Right lobe of liver (tissue), 6 donors: ENCODE results near the gene LARP6. TPM values are rescaled to one million over a fixed set of nuclear protein-coding genes. Genes with fewer than 3 reads are reported as not detected.
"Not testable (repeated sequence)": the region's sequence is repeated elsewhere in the genome, so short reads cannot be mapped to it uniquely, and the experiment has no call there.

Source experiments
- ATAC-seq, 4 donors: fragments of 200-7000 bp; cut with Tn5 transposase; one replicate each; pipeline ENCODE4 v1.9.1; 2020; ENCODE audit warnings: mild to moderate bottlenecking in 4 of 4, moderate library complexity in 4 of 4
- DNase-seq, 3 donors: peaks; one replicate each; pipeline ENCODE4 v3.0.0-alpha.2; 2020
- H3K27ac ChIP-seq, 3 donors: fragments of 200-600 bp; one replicate each; pipeline ENCODE4 v1.8.0; 2022
- H3K27me3 ChIP-seq, 2 donors: fragments of 200-600 bp; one replicate each; pipeline ENCODE4 v1.8.0; 2022
- H3K36me3 ChIP-seq, 4 donors: fragments of 200-600 bp; sonication (generic) in 1 of 4; one replicate each; pipeline versions ENCODE4 v1.5.1 to v1.8.0; 2017 to 2022; ENCODE audit warnings: control low read depth in 1 of 4
- H3K4me1 ChIP-seq, 4 donors: fragments of 200-600 bp; sonication (generic) in 1 of 4; one replicate each; pipeline versions ENCODE4 v1.5.1 to v1.8.0; 2017 to 2022; ENCODE audit warnings: control low read depth in 1 of 4
- H3K4me3 ChIP-seq, 3 donors: fragments of 200-600 bp; one replicate each; pipeline ENCODE4 v1.8.0; 2022
- H3K9me3 ChIP-seq, 4 donors: fragments of 200-600 bp; sonication (generic) in 1 of 4; one replicate each; pipeline versions ENCODE4 v1.5.1 to v1.8.0; 2017 to 2022; ENCODE audit warnings: control low read depth in 1 of 4
- CTCF ChIP-seq, 4 donors: fragments of 200-600 bp in 3 of 4; fragments of 450-650 bp in 1 of 4; IDR thresholded peaks; one replicate each; pipeline versions ENCODE4 v1.5.1 to v1.8.0; 2016 to 2022; ENCODE audit warnings: antibody characterized with exemption in 4 of 4, mild to moderate bottlenecking in 2 of 4
- POLR2A ChIP-seq: fragments of 450-650 bp; IDR thresholded peaks from one replicate; pipeline ENCODE4 v1.6.1; 2017; ENCODE audit warnings: antibody characterized with exemption, mild to moderate bottlenecking
- WGBS: methylation state at CpG from one replicate; pipeline ENCODE4 v1.1.6; 2018; ENCODE audit warnings: low coverage, low lambda C conversion rate; ENCODE audit not compliant: insufficient coverage; ENCODE audit errors: missing lambda C conversion rate; 5-methylcytosine and 5-hydroxymethylcytosine counted together
- intact Hi-C, 2 donors: fragments of 100-400 bp; cut with DNase I; formaldehyde crosslinking; loops; one replicate each; pipeline versions ENCODE4 v1.11.2 to v1.14.1; 2022
- total RNA-seq, 6 experiments: library from RNA; depleted of rRNA in 2 of 6; stranded (reverse); fragments of >200 nt in 2 of 6; fragmentation: NEBNext Ultra II Directional in 3 of 6; extraction: Animal tissue kit (Norgen Biotek cat#: 25700) in 3 of 6; gene quantifications; one replicate each; pipeline versions ENCODE4 v1.1.0 to v1.2.4, GENCODE V29; 2016 to 2023
- donor health status: DM: no; HTN: yes; CAD: no.
- donor health status: DM: no; HTN: no; CAD: no.
- donor health status: DM: no; HTN: no; CAD: no.
- donor health status: DM: no; HTN: yes; CAD: no.
- donor health status: DM: no; HTN: yes; CAD: no.

Gene LARP6
- total RNA-seq, 6 experiments from 2014 or later = 1.3 to 13.7 (median 4.1) TPM

DNA sequence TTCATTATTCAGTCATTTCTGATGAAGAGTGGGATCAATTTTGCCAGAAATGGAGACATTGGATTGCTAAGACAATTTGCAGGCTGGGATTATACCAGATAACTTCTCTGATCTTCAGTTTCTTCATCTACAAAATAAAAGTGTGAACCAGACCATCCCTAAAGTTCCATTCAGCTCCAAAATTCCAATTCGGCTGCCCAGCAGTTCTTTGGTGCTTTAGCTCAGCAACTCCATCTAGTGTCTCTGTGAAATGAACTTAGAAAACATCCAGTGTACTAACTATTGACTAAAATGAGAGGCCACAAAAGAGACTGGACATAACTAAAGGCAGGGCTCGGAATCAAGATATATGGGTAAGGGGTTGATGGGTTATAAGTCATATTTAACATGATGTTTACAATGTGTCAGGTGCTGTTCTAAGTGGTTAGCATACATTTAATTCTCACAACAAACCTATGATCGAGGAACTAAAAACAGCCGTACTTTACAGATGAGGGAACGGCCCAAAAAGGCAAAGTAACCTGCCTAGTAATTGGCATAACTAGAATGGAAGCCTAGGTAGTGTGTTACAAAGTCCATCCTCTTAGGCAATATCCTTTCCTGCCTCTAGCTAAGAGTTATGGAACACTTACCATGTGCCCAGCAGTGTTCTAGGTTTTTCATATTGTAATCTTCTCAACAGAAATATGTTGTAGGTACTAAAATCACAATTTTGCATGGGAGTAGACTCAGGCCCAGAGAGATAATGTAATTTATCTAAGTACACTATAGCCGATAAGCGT is 21.2 kb upstream of the LARP6 start:
- intact Hi-C loops = no loop called here
- Histone ChIP-seq H3K27me3 (no peaks in the 10 kb centered on the region), H3K4me1 (peaks cover 0 to 28% (median 11%) of the 10 kb centered on the region in 4 donors), H3K27ac (peak overlapping the region in 1 of 3 donors; percentile 70), H3K9me3 (no peaks in the 10 kb centered on the region), H3K4me3 (peak overlapping the region in 1 of 3 donors; percentile 15), H3K36me3 (no peaks in the 10 kb centered on the region)
- ATAC-seq (peak; percentile 88 to 94 (median 90)), DNase-seq (no peak)
- TF ChIP-seq POLR2A = peak; percentile 30
- TF ChIP-seq CTCF (IDR thresholded peaks at IDR 0.05) = peak; percentile 51 to 59 (median 55)
- WGBS = 47% methylated on average over 7 of the region's 7 CpGs

DNA sequence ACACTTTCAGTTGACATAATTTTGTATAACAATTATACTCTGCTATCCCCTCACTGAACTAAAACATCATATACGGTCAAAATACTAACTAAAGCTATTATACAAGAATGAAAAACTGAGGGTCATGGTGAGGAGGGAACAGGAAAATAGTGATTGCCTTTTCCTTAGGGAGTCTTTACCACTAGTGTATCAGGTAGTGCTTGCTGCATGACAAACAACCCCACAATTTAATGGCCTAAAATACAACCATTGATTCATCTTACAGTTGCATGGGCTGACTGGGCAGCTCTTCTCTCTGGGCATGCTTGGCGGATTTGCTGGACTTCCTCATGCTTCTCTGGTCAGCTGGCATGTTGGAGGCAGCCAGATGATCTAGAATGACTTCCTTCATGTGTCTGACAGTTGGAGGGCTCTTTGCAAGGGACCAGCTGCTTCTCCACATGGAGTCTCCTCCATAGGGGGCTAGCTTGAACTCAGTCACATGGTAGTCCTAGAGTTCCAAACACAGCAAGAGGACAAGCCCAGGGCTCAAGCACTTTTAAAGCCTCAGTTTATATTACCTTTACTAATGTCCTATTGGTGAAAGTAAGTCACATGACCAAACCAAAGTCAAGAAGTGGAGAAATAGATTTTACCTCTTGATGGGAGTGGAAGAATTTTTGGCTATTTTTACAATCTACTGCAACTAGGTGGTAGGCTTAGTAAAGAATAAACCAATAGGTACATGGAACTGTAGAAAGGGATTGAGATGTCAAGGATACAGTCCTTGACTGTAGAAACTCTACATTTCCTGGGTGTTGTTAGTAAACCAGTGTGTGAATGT is 19.5 kb upstream of the LARP6 start:
- Histone ChIP-seq H3K4me1 (peaks cover 0 to 28% (median 11%) of the 10 kb centered on the region in 4 donors), H3K4me3 (no peak overlapping the region), H3K9me3 (no peaks in the 10 kb centered on the region), H3K36me3 (no peaks in the 10 kb centered on the region), H3K27ac (no peak overlapping the region), H3K27me3 (no peaks in the 10 kb centered on the region)
- 79% methylated on average over 2 of the region's 2 CpGs for WGBS
- intact Hi-C loops = no loop called here
- TF ChIP-seq CTCF (IDR thresholded peaks at IDR 0.05) (no peak), POLR2A (no peak)
- ATAC-seq = no peak
- no peak for DNase-seq

DNA sequence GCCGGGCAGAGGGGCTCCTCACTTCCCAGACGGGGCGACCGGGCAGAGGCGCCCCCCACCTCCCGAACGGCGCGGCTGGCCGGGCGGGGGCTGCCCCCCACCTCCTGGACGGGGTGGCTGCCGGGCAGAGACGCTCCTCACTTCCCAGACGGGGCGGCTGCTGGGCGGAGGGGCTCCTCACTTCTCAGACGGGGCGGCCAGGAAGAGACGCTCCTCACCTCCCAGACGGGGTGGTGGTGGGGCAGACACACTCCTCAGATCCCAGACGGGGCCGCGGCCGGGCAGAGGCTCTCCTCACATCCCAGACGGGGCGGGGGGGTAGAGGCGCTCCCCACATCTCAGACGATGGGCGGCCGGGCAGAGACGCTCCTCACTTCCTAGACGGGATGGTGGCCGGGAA is 17.5 kb upstream of the LARP6 start:
- H3K9me3 ChIP-seq, intact Hi-C loops, H3K27me3 ChIP-seq, H3K4me3 ChIP-seq, H3K27ac ChIP-seq, ATAC-seq, DNase-seq, H3K36me3 ChIP-seq: not testable (repeated sequence)
- WGBS = no CpG with 5 or more reads among the region's 34 CpGs
- H3K4me1 ChIP-seq = peaks cover 0 to 20% (median 7%) of the 10 kb centered on the region in 4 donors

GRCh38 chr15:70870051-70870450 is 16.1 kb upstream of the LARP6 start:
- TF ChIP-seq CTCF (IDR thresholded peaks at IDR 0.05) = no peak
- no peak for TF ChIP-seq POLR2A
- Histone ChIP-seq H3K27ac (no peak overlapping the region), H3K9me3 (no peaks in the 10 kb centered on the region), H3K4me1 (peaks cover 0 to 8% (median 2%) of the 10 kb centered on the region in 4 donors), H3K27me3 (no peaks in the 10 kb centered on the region), H3K4me3 (no peak overlapping the region), H3K36me3 (no peaks in the 10 kb centered on the region)
- intact Hi-C loops = no loop called here
- ATAC-seq (no peak), DNase-seq (no peak)

- DNase-seq (no peak), ATAC-seq (no peak)
- TF ChIP-seq POLR2A (no peak), CTCF (IDR thresholded peaks at IDR 0.05) (no peak)
- no peak overlapping the region for H3K4me3 ChIP-seq
- WGBS = no CpG with 5 or more reads among the region's 3 CpGs
- peaks cover 0 to 2% (median 0%) of the 10 kb centered on the region in 4 donors for H3K4me1 ChIP-seq
- no peak overlapping the region for H3K27ac ChIP-seq
- H3K27me3 ChIP-seq = no peaks in the 10 kb centered on the region
- intact Hi-C loops = no loop called here
- H3K36me3 ChIP-seq = no peaks in the 10 kb centered on the region
- H3K9me3 ChIP-seq = no peaks in the 10 kb centered on the region
Measured at GRCh38 chr15:70869346-70869745, 15.4 kb upstream of the LARP6 start.
